ENCODE measurements around the gene KIAA1217. TPM values are rescaled to one million over a fixed set of nuclear protein-coding genes. Genes with fewer than 3 reads are reported as not detected.

The KIAA1217 gene
- total RNA-seq, 1 donor from 2014 or later: 9.1 TPM

DNA sequence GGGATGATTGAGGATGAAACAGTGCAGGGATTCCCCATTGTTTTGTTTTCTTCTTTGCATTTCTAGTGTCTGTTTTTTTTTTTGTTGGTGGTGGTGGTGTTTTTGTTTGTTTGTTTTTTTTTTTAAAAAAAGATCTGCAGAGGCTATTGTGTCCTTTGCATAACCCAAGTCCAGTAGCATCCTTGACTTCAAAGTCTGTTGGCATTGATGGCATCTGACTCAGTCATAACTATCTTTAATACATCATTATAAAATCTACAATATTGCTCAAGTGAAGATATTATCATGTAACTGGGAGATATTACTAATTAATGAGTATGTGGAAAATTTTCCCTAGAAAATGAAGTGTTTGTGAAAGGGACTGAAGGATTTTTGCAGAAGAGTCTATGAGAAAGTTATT is 70.2 kb downstream of the KIAA1217 start:
- no peak for DNase-seq (ENCODE audit: low read depth in 2 of 2)

GRCh38 chr10:24287559-24288195 is 78.7 kb downstream of the KIAA1217 start:
- no peak for DNase-seq (ENCODE audit: low read depth in 2 of 2)

GRCh38 chr10:24288581-24288980 is 79.6 kb downstream of the KIAA1217 start:
- DNase-seq (ENCODE audit: low read depth in 2 of 2): no peak

DNA sequence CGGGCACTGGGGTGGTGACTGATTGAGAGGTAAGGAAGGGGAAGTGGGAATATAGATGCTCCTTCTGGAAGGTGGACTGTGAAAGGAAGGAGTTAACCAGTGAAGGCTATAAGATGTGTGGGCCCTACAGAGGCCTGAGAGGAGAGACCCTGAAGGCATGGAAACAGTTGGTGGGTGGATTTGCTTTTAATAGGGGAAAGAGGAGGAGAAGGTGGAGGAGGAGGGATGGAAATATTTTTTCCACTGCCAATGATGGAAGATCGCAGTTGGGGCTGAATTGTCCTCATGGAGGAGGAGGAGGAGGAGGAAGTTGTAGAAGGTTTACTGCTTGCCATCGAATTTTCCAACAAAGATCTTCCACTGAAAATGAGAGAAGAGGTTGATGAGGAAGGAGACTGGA is 80.3 kb downstream of the KIAA1217 start:
- no peak for DNase-seq (ENCODE audit: low read depth in 2 of 2)

- no peak for DNase-seq (ENCODE audit: low read depth in 2 of 2)
These were observed 83.7 kb downstream of the KIAA1217 start for GRCh38 chr10:24292304-24293293.

GRCh38 chr10:24299578-24300260 is 90.8 kb downstream of the KIAA1217 start:
- DNase-seq (ENCODE audit: low read depth in 2 of 2): peak in 1 of 2 donors; percentile 39

DNA sequence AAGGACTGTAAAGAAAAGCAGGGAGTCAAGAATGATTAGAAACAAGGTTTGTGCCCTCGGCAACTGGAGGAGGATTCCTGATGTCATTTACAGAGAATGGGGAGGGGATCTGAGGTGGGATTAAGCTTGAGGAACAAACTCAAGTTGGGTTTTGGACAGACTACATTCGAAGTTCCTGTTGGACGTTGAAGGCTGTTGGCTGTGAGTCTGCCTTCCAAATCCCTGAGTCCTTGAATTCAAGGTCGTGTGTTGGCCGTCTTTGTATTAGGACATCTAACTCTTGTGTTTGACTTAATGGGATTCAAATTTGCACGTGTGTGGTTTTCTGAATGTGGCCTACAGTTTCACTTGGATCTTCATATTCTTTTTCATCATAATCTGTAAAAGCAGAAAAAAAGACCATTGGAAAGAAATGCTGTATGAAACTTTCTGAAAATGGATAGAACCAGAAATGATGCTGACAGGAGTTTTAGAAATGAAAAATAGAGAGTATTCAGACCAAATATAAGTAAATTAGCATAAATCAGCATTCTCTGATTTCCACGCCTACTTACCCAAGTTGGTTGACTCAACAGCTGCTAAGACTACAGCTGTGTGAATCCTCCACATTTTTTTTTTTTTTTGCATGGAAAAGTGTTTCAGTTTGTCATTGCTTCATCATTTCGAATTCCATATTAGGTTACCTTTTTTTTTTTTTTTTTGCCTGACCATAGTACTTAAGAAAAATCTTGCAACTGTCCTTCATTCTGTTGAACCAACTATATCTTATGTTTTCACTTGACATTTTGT is 94.8 kb downstream of the KIAA1217 start:
- no peak for DNase-seq (ENCODE audit: low read depth in 2 of 2)

- peak in 1 of 2 donors; percentile 28 for DNase-seq (ENCODE audit: low read depth in 2 of 2)
These were observed 96.9 kb downstream of the KIAA1217 start for GRCh38 chr10:24305551-24306506.

GRCh38 chr10:24306507-24306875 is 97.6 kb downstream of the KIAA1217 start:
- no peak for DNase-seq (ENCODE audit: low read depth in 2 of 2)

GRCh38 chr10:24307116-24307515 is 98.2 kb downstream of the KIAA1217 start:
- DNase-seq (ENCODE audit: low read depth in 2 of 2): no peak

DNA sequence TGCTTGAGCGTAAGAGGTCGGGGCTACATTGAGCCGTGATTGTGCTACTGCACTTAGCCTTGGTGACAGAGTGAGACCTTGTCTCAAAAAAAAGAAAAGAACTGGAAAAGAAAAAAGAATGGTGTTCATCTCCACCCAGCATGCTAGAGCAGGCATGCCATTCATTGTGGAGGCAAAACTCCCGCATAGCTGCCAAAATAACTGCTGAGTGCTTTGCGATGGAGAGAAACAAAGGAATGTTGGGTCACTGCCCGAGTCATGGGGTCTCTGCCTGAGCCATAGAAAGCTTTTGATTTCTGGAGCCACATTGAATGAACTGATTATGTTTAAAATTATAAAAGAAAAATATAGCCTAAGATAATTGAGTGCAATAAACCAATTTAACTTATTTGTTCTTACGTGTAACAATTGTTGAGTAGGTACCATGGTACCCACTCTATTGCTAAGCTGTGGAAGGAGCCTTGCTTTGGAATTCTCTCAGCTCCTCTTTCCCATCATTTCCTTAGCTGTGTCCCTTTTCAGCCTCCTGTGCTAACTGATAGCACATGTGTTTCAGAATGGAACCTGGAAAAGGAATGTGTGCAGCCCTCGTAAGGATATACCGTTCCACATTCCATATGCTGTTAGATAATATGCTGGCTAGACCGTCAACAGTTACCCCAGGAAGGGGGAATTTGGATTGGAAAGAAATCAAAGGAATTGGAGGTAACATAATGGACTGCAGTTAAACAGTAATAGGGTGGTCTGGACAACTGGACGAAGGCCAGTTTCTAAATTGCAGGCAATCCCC is 99.0 kb downstream of the KIAA1217 start:
- DNase-seq (ENCODE audit: low read depth in 2 of 2): peak; percentile 22

DNA sequence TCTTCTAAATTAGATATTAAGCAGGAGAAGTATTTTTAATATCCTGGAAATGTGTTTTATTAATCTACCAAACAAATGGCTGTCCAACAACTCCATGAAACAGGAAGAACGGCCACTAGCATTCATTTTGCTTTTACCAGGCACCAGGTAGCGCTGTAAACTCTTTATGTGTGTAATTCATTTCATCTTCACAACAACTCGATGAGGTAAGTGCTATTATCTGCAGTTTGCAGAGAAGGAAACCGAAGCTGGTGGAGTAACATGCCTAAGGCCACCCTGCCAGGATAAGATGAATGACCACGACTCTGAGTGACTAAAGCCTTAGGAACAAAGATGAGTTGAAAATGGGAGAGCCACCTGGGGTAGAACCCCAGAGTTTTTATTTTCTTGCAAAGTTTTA is 101.2 kb downstream of the KIAA1217 start:
- DNase-seq (ENCODE audit: low read depth in 2 of 2): no peak

- DNase-seq (ENCODE audit: low read depth in 2 of 2): no peak
These were observed 103.0 kb downstream of the KIAA1217 start for GRCh38 chr10:24311888-24312287.

DNA sequence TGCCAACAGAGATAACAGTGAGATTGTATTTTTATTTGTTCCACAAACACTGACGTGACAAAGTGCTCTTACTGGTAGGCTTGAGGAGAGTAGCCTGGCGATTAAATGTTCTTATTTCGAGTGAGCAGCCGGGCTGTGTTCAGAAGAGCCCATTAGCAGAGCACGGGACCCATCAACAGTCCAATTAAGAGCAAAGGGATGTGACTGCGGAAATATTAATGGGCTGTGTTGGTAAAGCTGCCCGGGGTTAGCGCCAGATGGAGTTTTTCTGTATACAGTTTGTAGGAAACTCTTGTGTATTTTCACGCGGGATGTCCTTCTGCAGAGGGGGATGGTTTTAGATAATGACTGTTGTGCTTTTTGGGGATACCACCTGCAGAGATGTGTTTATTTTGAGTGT is 104.3 kb downstream of the KIAA1217 start:
- no peak for DNase-seq (ENCODE audit: low read depth in 2 of 2)

DNA sequence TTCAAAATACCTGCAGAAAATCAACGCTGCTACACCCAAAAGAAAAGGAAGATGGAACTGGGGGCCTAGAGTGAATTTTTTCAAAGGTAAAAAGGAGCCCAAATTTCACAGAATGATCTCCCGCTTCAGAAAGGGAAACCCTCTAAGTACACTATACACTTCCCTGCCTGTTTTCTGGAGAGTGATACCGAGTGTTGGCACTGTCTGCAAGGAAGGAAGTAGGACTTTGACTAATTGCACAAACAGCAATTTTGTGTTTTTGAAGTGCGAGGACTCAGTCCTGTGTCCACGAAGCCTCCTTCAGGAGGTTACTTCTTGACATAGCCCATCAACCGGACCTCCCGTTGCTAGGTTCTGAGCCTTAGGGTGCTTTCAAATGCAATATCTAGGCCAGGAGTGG is 106.3 kb downstream of the KIAA1217 start:
- DNase-seq (ENCODE audit: low read depth in 2 of 2): no peak

DNA sequence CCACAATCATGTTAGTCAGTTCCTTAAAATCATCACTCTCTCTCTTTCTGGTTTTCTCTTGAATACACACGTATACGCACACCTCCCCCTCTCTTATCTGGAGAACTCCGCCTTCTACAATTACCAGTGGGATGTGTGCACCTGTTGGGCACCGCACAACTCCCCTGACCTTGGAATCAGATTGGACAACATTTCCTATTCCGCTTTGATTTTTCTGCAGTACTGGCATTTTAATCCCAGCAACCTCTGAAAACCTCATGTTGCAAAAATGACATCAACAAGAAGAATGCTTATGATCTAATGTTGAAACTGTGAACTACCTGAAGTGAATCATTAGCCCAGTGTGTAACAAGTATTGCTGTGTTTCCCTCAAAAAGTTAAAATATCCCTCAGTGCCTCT is 109.6 kb downstream of the KIAA1217 start:
- no peak for DNase-seq (ENCODE audit: low read depth in 2 of 2)

GRCh38 chr10:24320373-24320772 is 111.4 kb downstream of the KIAA1217 start:
- DNase-seq (ENCODE audit: low read depth in 2 of 2): no peak

- DNase-seq (ENCODE audit: low read depth in 2 of 2): no peak
These were observed 115.7 kb downstream of the KIAA1217 start for GRCh38 chr10:24324651-24325050.

DNA sequence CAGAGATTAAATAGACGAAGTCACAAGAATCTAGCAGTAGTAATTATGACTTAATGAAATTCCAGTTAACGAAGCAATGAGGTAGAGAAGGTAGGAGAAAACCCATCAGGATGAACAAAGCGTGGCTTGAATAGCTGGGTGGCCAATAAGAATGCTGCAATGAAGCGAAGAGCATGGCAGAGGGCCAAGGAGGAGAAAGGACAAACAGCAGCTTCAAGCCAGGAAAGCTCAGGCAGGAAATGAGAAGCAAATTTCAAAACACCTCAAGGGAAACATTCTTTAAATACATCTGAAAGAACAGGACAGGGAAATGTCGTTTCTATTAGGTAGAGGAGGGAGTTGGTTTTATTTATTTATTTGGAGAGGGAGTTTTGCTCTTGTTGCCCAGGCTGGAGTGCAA is 122.5 kb downstream of the KIAA1217 start:
- DNase-seq (ENCODE audit: low read depth in 2 of 2): peak in 1 of 2 donors; percentile 66

Data from dermis microvascular lymphatic vessel endothelial cell (primary cell).